HG03442 (cell line): ENCODE data around the gene RNPEP.
"Not testable (repeated sequence)": the region's sequence is repeated elsewhere in the genome, so short reads cannot be mapped to it uniquely, and the experiment has no call there.

Experiments
- ATAC-seq: cut with Tn5 transposase; IDR thresholded peaks from one replicate; pipeline ENCODE4 v1.9.1; 2021; ENCODE audit warnings: mild to moderate bottlenecking, moderate library complexity; ENCODE audit not compliant: unreplicated experiment

The RNPEP gene

GRCh38 chr1:202009326-202010179 is 27.1 kb downstream of the RNPEP start:
- peak; percentile 44 for ATAC-seq

GRCh38 chr1:202010180-202011015 is 27.9 kb downstream of the RNPEP start, which contains the start of gene ELF3:
Gene ELF3, plus strand, starts transcription at chr1:202010587. Its CDS starts 550 bp downstream, at chr1:202011137.
- ATAC-seq = peak; percentile 68

- ATAC-seq = no peak
These were observed 29.5 kb downstream of the RNPEP start for GRCh38 chr1:202011994-202012393.

- ATAC-seq = no peak
These were observed 30.4 kb downstream of the RNPEP start for GRCh38 chr1:202012544-202013478.

- no peak for ATAC-seq
These were observed 31.2 kb downstream of the RNPEP start for GRCh38 chr1:202013603-202014002.

GRCh38 chr1:202014060-202014459 is 31.6 kb downstream of the RNPEP start:
- ATAC-seq = no peak

GRCh38 chr1:202014915-202015661 is 32.6 kb downstream of the RNPEP start:
- no peak for ATAC-seq

GRCh38 chr1:202015662-202015937 is 33.2 kb downstream of the RNPEP start:
- no peak for ATAC-seq

GRCh38 chr1:202016022-202016810 is 33.8 kb downstream of the RNPEP start:
- no peak for ATAC-seq

- no peak for ATAC-seq
These were observed 34.6 kb downstream of the RNPEP start for GRCh38 chr1:202016811-202017748.

- ATAC-seq = no peak
These were observed 35.5 kb downstream of the RNPEP start for GRCh38 chr1:202017749-202018467.

- ATAC-seq = no peak
These were observed 36.2 kb downstream of the RNPEP start for GRCh38 chr1:202018468-202019234.

GRCh38 chr1:202019235-202019558 is 36.7 kb downstream of the RNPEP start:
- not testable (repeated sequence) for ATAC-seq

- ATAC-seq = no peak
These were observed 40.6 kb downstream of the RNPEP start for GRCh38 chr1:202023001-202023433.

GRCh38 chr1:202029171-202029665 is 46.8 kb downstream of the RNPEP start:
- no peak for ATAC-seq

- ATAC-seq = no peak
These were observed 47.3 kb downstream of the RNPEP start for GRCh38 chr1:202029727-202030126.

GRCh38 chr1:202031796-202032195 is 49.3 kb downstream of the RNPEP start:
- ATAC-seq = no peak
